GM19099 (cell line): ENCODE results near the gene THSD4.

Experiments
- POLR2A ChIP-seq: IDR thresholded peaks from 3 replicates; pipeline ENCODE4 v1.6.1; 2011; ENCODE audit warnings: low read depth; ENCODE audit not compliant: insufficient read length; ENCODE audit errors: extremely low read depth

THSD4 gene

DNA sequence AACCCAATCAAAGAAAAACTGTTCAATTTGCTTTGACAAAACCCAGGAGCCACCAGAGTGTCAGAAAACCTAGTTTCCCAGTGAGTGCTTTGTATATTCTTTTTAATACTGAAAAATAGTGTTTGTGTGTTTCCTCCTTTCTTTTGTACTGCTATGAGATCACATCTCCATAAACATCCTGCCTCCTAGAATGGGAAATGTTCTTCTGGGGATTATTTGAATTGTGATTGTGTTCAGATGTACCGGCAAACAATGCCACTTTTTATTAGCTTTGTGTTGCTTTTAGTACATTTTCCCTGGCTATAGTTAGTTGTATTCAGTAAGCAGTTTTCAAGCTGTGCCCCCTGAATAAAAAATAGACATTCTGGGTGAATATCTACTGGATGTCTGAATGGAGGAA, 547.0 kb downstream of the THSD4 start:
- no peak for TF ChIP-seq POLR2A

DNA sequence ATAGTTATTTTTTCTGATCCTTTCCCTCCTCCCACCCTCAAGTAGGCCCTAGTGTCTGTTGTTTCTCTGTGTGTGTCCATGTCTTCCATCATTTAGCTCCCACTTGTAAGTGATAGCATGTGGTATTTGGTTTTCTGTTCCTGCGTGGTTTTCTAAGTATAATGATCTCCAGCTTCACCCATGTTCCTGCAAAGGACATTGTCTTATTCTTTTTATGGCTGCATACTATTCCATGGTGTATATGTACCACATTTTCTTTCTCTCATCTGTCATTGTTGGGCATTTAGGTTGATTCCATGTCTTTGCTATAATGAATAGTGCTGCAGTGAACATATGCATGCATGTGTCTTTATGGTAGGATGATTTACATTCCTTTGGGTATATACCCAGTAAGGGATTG, 549.4 kb downstream of the THSD4 start:
- no peak for TF ChIP-seq POLR2A

DNA sequence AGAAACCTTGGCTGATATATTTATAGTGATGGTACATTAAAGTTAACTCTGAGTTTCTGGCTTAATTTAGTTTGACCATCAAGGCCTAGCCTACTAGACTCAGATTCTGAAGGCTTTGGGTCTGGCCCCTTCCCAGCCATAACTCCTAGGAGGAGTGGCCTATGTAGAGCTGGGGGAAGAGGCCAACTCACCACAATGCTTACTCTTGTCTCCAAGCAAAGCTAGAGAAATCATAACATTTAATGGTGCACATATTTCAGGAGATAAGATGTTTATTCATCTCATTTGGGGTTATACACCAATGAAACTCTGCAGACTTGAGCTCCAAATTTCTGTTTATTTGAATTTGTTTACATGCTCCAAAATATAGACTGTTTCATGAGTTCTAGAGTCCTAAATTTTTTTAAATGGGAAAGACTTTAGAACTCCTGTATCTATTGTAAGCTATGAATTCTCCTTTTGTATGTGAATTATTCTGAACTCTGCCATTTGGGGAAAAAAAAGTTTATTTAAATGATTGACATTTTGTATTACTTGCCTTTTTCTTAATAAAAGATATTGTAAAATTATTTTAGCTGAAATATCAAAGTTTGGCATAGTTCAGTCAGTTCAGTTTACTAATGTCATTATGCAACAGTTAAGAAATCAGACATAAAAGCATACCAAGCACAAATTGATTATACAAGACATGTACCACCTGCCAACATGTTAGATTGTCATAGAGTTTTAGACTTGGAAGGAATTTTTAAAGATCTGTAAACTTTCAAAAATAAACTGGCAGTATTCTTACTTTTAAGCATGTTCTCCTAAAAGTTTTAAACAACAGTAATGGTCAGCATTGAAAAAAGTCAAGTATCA, 551.7 kb downstream of the THSD4 start:
- TF ChIP-seq POLR2A = no peak

DNA sequence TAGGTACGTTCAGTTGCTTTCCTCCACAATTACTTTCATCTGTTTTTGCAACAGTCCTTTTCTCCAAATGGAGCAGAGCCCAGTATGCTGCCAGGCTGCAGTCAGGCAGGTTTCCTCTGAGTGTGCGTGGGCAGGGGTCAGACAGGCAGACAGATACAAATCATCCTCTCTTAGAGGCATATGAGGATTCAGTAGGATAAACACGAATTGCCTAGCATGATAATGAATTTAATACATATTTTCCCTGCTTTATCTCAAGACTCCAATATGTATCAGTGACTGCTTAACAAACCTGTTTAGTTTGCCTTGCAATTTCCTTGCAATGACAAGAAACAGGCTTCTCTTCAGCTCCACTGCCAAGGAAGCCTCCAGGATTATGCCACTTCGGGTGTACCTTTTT, 554.4 kb downstream of the THSD4 start:
- TF ChIP-seq POLR2A = no peak

DNA sequence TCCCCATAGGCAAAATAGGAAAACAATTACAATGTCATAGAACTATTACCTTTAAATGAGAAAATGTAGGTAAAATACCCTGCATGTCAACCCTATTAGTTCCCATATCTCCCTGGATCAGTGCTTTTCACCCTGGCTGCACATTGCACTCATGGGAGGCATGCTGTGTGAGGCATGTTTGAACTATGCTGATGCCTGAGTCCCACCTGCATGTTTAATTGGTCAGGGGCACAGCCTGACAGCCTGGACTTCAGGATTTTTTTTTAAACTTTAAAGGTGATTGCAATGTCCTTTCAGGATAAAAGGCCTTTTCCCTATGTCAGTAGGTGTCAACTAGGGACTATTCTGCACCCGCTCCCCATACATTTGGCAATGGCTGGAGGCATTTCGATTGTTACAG, 559.1 kb downstream of the THSD4 start:
- no peak for TF ChIP-seq POLR2A

DNA sequence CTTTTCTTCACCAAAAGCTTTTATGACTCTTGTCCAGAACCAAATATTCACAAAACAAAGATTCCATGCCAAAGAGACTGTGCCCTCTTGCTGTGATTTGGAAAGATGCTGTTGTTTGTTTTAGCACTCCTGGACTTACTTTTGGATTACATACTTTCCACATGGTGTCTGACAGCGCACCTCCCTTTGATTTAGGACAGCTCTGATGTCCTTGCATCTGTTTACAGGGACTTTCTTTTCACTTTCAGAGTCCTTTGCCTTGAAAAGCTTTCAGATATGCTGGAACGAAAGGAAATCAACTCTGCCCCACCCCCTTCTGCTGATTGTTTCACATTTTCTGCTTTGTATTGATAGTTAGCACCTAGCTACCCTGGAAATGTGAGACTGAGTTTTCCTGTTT, 562.1 kb downstream of the THSD4 start:
- TF ChIP-seq POLR2A = no peak

DNA sequence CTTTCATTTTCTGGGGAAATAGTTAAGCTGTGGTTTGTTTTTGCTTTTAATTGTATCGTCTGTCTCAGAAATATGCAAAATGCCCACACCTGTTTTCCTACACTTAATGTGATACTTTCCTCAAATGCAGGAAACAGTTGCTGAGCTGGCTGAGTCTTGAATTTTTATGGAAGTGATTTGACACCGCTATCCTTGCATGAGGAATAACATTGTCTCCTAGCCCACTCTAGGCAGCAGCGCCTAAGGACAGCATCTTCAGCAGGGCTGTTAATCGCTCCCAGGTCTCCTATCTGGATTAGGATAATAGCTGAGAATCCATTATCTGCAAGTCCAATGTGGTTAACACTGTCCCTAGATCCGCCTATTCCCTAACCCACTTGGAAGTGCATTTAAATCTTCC, 562.5 kb downstream of the THSD4 start:
- no peak for TF ChIP-seq POLR2A

DNA sequence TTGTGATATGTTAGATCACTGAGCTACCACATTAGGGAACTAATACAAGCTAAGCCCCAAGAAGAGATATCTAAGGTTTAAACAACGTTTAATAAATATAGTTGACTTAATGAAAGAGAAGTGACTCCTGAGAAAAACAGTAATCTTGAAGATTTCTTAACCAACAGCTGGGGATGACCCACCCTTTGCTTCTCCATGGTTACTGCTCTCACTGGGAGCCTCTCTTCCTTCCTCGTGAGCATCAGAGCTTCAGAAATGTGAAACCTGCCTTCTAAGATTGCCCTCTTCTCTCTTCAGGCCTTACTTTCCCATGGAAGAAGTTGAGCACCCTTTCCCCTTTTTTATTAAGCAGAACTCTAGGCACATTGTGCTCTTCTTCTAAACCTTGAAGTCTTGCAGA, 562.9 kb downstream of the THSD4 start:
- no peak for TF ChIP-seq POLR2A

DNA sequence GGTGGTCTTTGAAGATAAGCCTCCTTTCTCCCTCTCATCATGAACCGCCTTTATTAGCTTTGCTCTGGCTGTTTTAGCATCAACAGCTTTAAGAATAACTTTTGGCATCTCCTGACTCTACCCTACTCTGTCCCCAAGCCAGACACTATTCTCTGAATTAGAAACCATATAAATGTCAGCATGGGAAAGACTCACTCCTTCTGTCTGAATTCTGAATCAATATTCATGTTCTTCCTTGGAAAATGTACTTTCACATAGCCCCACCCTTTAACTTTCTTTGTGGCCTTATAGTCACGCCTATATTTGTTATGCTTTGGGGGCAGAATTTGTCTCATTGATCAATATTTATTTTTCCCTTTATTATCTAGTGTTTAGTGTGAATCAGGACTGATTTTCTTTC, 563.3 kb downstream of the THSD4 start:
- no peak for TF ChIP-seq POLR2A

DNA sequence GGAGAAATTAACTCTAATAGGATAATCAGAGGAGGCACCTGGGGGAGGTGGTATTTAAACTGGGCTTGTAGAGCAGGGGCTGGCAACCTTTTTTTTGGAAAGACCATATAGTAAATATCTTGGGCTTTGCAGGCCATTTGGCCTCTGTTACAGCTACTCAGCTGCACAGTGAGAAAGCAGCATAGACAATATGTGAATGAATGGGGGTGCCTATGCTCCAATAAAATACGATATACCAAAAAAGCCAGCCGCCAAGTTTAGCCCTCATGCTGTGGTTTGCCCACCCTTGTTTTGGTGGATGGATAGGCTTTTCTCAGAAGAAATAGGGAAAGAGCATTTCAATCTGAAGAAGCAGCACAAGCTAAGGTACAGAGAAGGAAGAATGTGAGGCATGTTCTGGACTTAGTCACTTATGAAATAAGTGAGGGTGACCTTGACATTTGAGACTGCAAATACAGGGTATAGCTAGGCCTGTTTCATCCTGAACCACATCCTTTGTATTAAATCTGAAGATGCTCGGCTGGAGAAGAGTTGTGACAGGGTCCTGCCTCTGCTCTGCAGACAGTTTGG, 564.0 kb downstream of the THSD4 start:
- TF ChIP-seq POLR2A = no peak

DNA sequence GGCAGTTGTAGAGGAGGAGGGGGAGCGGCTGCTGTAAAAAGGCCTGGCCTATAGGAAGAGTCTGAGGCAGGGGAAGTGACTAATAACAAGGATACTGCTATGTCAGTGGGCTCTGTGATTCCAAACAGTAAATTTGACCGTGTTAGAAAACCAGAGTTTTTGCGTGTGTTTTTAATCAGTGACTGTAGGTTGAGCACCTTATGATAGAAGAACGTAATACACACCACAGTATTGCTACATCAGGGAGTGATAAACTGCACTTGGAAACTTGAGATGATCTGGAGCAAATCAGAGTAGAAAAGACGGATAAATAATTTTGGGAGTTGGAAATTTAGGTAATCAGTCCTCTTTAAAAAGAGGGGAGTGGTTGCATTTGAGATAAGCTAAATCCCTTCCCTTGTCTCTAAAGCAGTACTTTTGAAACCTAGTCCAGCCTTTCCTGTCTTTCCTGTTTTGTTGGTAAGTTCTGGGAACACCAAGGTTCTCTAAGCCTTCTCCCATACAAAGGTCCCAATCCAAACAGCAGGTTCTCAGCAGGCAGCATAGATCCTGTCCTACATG, 564.6 kb downstream of the THSD4 start:
- TF ChIP-seq POLR2A = no peak

DNA sequence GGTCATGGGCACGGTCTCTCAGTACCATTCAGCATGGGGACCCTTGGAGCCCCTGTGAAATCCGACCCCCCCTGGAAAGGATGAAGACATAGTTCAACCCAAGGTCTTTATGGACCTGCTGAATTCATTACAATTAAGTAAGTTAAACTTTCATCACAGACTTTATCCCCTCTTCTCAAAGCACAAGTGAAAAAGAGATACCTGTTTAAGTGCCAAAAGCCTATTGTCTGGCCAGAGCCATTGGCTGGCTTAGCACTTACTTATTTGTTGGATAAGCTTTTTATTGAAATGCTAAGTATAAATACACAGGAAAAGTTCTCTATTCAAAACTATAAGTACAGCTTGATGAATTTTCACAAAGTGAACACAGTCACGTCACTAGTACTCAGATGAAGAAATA, 566.7 kb downstream of the THSD4 start:
- no peak for TF ChIP-seq POLR2A

DNA sequence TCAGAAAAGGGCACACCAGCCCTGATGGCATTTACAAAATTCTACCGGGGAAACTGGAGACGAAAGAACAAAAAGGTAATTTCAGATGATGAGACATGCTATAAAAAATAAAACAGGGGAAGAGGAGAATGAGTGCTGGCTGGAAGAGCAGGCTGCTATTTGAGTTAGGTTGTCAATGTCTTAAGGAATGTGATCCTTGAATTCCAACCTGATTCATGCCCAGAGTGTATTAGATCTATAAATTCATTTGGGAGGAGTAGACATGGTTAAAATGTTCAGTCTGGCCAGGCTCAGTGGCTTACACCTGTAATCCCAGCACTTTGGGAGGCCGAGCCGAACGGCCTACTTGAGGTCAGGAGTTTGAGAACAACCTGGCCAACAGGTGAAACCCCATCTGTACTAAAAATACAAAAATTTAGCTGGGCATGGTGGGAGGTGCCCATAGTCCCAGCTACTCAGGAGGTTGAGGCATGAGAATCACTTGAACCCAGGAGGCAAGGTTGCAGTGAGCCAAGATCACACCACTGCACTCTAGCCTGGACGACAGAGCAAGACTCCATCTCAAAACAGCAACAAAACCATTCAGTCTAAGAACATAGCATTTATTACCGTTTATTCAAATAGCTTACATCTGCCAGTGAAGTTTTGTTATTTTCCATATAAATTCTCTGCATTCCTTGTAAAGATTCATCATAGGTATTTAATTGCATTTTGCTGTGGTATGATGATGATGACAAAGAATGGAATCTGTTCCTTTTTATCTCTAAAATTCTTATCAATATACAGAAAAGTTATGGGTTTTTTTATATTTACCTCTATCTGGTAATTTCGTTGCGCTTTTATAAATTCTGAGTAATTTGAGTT, 568.4 kb downstream of the THSD4 start:
- TF ChIP-seq POLR2A = no peak

DNA sequence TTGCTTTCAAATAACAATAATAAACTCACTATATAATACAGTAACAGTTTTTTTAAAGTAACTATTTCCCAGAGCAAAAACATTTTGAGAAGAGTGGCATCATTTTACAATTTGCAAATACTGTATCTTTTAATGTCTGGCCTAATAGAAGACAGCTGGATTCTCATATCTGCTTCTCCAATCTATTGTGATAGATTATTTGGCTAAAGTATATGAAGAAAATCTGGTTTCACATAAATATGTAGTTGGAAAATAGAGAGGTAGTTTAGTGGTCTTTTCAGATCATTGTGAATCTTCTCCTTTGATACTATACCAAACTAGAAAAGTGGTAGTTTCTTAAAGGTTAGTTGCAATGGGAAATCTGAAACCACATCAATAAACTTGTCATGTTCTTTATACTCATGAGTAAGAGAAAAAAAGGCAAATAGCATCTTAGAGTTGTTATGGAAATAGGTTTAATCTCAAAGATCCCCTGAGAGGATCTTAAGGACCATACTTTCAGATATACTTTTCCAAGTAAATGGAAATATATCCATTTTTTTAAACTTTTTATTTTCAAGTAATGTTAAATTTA, 570.2 kb downstream of the THSD4 start:
- TF ChIP-seq POLR2A = no peak
